ENCODE results near the gene LAMTOR3.

- no peak for TF ChIP-seq CTCF (IDR thresholded peaks at IDR 0.05)
- no peak for TF ChIP-seq POLR2AphosphoS5 (IDR thresholded peaks at IDR 0.05)
Observed at GRCh38 chr4:99915449-99915848, 21.2 kb upstream of the LAMTOR3 start.

Measured in gastroesophageal sphincter (tissue), 3 donors.